ENCODE results near the gene C22orf39. TPM values are rescaled to one million over a fixed set of nuclear protein-coding genes. Genes with fewer than 3 reads are reported as not detected.

Gene C22orf39
- total RNA-seq, 4 donors from 2014 or later, result 15.8 to 54.0 (median 24.7) TPM

DNA sequence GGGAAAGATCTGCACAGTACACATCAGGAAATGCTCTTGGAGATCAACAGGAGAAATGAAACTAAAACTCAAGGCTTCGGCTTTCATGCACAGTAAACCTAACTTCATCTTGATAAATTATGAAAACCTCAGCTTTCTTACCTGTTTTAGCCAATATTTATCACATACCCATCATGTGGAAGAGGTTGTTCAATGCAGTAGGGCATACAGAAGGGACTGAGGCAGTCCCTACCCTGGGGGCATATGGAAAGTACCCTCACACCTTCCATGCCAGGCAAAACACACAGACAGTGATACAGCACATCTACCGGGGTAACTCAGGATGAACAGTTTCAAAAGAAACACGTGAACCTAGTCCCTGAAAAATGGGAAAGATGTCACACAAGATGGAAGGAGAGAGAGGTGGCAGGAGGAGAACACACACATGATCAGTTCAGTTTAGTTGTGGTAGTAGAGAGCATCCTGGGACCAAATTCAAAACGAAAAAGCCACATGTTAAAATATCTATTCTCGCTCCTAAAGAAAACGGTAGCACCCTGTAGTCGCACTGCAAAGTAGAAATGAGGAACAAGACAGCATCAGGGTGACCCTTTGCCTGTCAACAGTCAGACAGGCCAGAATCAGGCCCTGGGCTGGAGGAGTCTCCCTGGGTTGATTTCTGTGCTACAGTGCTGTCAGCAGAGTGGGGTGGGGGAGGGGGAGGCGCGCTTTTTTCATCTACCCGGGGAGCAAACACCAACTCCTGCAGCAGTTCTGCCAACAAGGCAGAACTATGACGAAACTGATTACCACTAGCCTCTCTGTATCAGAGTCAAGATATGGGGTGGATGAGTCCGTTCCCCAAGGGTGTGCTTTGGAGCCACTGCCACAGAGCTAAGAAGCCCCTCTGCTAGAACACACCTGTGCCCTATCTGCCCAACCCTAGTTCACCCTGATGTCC lies 17.3 kb downstream of the C22orf39 start:
- H3K36me3 ChIP-seq, result peaks cover 0 to 16% (median 0%) of the 10 kb centered on the region in 3 donors
- peak overlapping the region; percentile 83 to 99 (median 98) for H3K27ac ChIP-seq
- WGBS, 2 donors, result 7 to 14% methylated on average over 12 of the region's 12 CpGs
- H3K4me1 ChIP-seq, result peaks cover 4 to 49% (median 19%) of the 10 kb centered on the region in 3 donors
- no peaks in the 10 kb centered on the region for H3K9me3 ChIP-seq
- no peaks in the 10 kb centered on the region for H3K27me3 ChIP-seq
- DNase-seq, result no peak
- no peak for TF ChIP-seq POLR2A (IDR thresholded peaks at IDR 0.05)
- TF ChIP-seq, protein P1, sequence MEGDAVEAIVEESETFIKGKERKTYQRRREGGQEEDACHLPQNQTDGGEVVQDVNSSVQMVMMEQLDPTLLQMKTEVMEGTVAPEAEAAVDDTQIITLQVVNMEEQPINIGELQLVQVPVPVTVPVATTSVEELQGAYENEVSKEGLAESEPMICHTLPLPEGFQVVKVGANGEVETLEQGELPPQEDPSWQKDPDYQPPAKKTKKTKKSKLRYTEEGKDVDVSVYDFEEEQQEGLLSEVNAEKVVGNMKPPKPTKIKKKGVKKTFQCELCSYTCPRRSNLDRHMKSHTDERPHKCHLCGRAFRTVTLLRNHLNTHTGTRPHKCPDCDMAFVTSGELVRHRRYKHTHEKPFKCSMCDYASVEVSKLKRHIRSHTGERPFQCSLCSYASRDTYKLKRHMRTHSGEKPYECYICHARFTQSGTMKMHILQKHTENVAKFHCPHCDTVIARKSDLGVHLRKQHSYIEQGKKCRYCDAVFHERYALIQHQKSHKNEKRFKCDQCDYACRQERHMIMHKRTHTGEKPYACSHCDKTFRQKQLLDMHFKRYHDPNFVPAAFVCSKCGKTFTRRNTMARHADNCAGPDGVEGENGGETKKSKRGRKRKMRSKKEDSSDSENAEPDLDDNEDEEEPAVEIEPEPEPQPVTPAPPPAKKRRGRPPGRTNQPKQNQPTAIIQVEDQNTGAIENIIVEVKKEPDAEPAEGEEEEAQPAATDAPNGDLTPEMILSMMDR (IDR thresholded peaks at IDR 0.05), result no peak
- peak overlapping the region; percentile 66 to 90 (median 84) for H3K4me3 ChIP-seq
- intact Hi-C loops (cut with DNase I), result no loop called here

DNA sequence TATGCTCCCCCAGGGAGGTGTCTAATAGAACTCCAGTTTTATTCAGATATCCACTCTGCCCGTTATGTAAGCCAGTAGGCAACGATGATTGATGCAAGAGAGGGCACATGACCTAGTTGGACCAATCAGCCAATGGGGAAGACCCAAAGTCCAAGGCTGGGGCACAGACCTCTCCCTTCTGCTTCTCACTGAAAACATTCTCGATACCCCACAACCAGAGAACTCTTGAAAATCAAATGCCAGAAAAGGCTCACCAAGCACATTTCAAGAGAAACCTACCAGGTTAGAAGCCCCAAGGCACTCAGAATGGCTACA lies 23.4 kb downstream of the C22orf39 start:
- Histone ChIP-seq H3K36me3 (no peaks in the 10 kb centered on the region), H3K27ac (no peak overlapping the region), H3K4me1 (peaks cover 0 to 23% (median 3%) of the 10 kb centered on the region in 3 donors), H3K4me3 (no peak overlapping the region), H3K9me3 (no peaks in the 10 kb centered on the region), H3K27me3 (no peaks in the 10 kb centered on the region)
- 71 to 93% methylated on average over 3 of the region's 3 CpGs for WGBS, 2 donors
- no peak for TF ChIP-seq POLR2A (IDR thresholded peaks at IDR 0.05)
- TF ChIP-seq, protein P1 (IDR thresholded peaks at IDR 0.05), result no peak
- no peak for DNase-seq
- intact Hi-C loops (cut with DNase I), result no loop called here

DNA sequence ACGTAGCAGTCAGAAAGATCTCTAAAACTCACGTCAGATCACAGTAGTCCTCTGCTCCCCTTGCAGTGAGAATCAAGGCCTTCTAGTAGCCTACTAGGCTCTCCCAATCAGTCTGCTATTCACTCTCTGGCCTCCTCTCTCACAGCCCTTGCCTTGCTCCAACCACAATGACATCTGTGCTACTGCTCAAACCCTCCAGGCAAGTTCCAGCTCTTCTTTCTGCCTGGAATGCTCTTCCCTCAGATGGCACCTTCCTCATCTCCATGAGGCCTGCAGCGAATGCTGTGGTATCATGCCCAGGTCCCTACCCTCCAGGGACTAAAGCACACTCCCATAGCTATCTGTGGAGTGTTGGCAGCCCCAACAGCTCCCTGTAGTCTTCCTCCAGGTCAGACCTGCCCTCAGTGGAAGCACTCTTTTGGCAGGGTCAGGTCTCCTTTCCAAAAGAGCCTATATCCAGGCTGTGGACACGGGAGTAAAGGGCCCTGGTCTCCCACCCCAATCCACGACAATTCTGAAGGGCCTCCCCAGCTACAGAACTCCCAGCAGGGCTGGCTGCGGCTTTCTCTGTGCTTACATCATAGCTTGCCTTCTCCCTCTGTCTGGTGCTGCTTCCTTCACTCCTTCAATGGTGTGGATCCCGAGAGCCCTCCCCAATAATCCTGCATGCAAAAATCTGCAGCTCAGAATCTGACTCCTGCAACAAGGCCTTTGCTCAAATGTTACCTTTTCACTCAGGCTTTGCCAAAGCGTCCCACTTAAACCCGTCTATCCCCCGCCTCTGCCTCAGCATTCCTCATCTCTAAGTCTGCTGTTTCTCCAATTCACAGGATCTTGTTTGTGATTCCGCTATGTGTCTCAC lies 24.8 kb downstream of the C22orf39 start:
- H3K27ac ChIP-seq, result no peak overlapping the region
- no peaks in the 10 kb centered on the region for H3K9me3 ChIP-seq
- peaks cover 0 to 14% (median 3%) of the 10 kb centered on the region in 3 donors for H3K4me1 ChIP-seq
- H3K4me3 ChIP-seq, result no peak overlapping the region
- TF ChIP-seq, protein P1 (IDR thresholded peaks at IDR 0.05), result no peak
- intact Hi-C loops (cut with DNase I), result no loop called here
- H3K36me3 ChIP-seq, result no peaks in the 10 kb centered on the region
- no peak for DNase-seq
- WGBS, 2 donors, result 70 to 78% methylated on average over 8 to 11 of the region's 11 CpGs
- H3K27me3 ChIP-seq, result no peaks in the 10 kb centered on the region

DNA sequence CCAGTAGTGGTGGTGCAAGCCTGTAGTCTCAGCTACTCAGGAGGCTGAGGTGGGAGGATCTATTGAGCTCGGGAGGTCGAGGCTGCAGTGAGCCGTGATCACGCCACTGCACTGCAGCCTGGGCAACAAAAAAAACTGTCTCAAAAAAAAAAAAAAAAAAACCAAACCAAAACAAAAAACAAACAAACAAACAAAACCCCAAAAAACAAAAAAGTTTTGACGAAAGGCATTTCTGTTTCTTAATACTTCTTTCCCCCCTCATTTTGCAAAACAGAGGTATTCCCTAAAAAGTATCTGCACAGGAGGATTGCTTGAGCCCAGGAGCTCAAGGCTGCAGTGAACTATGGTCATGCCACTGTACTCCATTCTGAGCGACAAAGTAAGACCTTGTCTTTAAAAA lies 27.2 kb downstream of the C22orf39 start:
- Histone ChIP-seq H3K9me3 (no peaks in the 10 kb centered on the region), H3K27me3 (no peaks in the 10 kb centered on the region), H3K4me1 (peaks cover 0 to 14% (median 3%) of the 10 kb centered on the region in 3 donors), H3K36me3 (no peaks in the 10 kb centered on the region), H3K27ac (no peak overlapping the region), H3K4me3 (no peak overlapping the region)
- 87 to 90% methylated on average over 6 of the region's 6 CpGs for WGBS, 2 donors
- intact Hi-C loops (cut with DNase I), result no loop called here
- TF ChIP-seq, protein P1 (IDR thresholded peaks at IDR 0.05), result no peak
- TF ChIP-seq POLR2A (IDR thresholded peaks at IDR 0.05), result no peak
- DNase-seq, result no peak
